Ovary (tissue), 3 donors: ENCODE data around the gene SCIN.
A peak's percentile ranks its signal among the peaks of the same experiment; 100 is the strongest.

Experiments
- POLR2A ChIP-seq: fragments of 450-650 bp; IDR thresholded peaks from one replicate; pipeline ENCODE4 v1.6.1; 2017; ENCODE audit warnings: antibody characterized with exemption, mild to moderate bottlenecking, moderate library complexity
- TF ChIP-seq, protein P1 (sequence below), 3 donors: fragments of 450-650 bp in 2 of 3; fragments of 200-600 bp in 1 of 3; IDR thresholded peaks; one replicate each; pipeline versions ENCODE4 v1.5.1 to v1.8.0; 2016 to 2022; ENCODE audit warnings: antibody characterized with exemption in 3 of 3, mild to moderate bottlenecking in 1 of 3
- donor health status: DM: no; HTN: no; CAD: no.

DNA sequence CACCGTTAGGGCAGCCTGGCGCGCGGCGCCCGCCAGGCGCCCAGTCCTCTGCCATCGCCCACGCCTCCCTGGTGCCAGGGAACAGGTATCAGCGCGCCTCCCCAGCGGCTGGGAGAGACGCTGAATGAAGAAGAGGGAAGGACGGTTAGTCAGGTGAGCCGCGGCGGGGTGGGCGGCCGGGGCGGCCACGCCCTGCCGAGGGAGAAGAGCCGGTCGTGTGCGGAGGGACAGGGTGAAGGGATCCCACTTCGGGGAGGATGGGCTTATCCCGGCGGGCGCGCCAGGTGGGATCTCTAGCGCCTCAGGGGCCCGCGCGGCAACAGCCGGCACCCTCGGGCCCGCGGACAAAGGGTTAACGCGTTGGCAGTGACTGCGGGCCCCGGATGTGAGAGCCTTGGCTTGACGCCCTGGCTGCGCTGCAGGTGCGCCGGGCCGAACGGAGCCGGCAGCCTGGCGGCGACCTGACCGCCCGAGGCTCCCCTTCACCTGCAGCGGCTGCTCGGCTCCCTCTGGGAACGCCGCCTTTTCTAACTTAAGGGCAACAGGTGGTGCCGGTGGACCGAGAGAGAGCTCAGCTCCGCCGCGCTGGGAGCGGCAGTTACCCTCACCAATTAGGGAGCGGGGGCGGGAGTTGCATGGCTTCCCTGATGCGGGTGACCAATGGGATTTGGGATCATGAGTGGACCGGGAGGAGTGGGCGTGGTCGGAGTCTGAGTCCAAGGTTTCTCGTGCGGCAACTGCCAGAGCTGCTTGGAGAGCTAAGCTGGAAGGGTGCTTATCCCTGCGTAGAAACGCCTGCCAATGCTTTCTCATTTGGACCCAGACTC, 116.6 kb downstream of the SCIN start, which contains the start of gene ARL4A:
- TF ChIP-seq, protein P1, sequence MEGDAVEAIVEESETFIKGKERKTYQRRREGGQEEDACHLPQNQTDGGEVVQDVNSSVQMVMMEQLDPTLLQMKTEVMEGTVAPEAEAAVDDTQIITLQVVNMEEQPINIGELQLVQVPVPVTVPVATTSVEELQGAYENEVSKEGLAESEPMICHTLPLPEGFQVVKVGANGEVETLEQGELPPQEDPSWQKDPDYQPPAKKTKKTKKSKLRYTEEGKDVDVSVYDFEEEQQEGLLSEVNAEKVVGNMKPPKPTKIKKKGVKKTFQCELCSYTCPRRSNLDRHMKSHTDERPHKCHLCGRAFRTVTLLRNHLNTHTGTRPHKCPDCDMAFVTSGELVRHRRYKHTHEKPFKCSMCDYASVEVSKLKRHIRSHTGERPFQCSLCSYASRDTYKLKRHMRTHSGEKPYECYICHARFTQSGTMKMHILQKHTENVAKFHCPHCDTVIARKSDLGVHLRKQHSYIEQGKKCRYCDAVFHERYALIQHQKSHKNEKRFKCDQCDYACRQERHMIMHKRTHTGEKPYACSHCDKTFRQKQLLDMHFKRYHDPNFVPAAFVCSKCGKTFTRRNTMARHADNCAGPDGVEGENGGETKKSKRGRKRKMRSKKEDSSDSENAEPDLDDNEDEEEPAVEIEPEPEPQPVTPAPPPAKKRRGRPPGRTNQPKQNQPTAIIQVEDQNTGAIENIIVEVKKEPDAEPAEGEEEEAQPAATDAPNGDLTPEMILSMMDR (IDR thresholded peaks at IDR 0.05), result no peak
- TF ChIP-seq POLR2A, result peak; percentile 50
